Stimulated activated CD4-positive, alpha-beta T cell treated with anti-CD3 and anti-CD28 coated beads, Interleukin-4, amount 100 ng/mL, for 24 hours (primary cell): Measurements from ENCODE around the gene ZNF3.

ENCODE experiments used
- DNase-seq: peaks from one replicate; pipeline ENCODE4 v3.0.0-alpha.2; 2020

Gene ZNF3

GRCh38 chr7:100087055-100087750 is 5.7 kb upstream of the ZNF3 start:
- no peak for DNase-seq

- no peak for DNase-seq
Measured at GRCh38 chr7:100085515-100085914, 4.0 kb upstream of the ZNF3 start.

GRCh38 chr7:100082978-100083377 is 1.5 kb upstream of the ZNF3 start:
- DNase-seq = no peak

- DNase-seq = no peak
Measured at GRCh38 chr7:100080907-100081534, 502 bp downstream of the ZNF3 start.

GRCh38 chr7:100079024-100079560 is 2.4 kb downstream of the ZNF3 start:
- DNase-seq = no peak

- DNase-seq = no peak
Measured at GRCh38 chr7:100077205-100077604, 4.3 kb downstream of the ZNF3 start.

GRCh38 chr7:100075418-100075817 is 6.1 kb downstream of the ZNF3 start:
- DNase-seq = no peak

- DNase-seq = no peak
Measured at GRCh38 chr7:100074841-100075240, 6.7 kb downstream of the ZNF3 start.

- DNase-seq = no peak
Measured at GRCh38 chr7:100072462-100072861, 9.1 kb downstream of the ZNF3 start.

GRCh38 chr7:100071018-100071723 is 10.4 kb downstream of the ZNF3 start:
- DNase-seq = no peak

GRCh38 chr7:100069991-100070390 is 11.5 kb downstream of the ZNF3 start:
- DNase-seq = no peak

- DNase-seq = no peak
Measured at GRCh38 chr7:100066953-100067352, 14.6 kb downstream of the ZNF3 start.

GRCh38 chr7:100065452-100066186 is 15.9 kb downstream of the ZNF3 start:
- no peak for DNase-seq

GRCh38 chr7:100064162-100064561 is 17.4 kb downstream of the ZNF3 start:
- no peak for DNase-seq

GRCh38 chr7:100063376-100063775 is 18.1 kb downstream of the ZNF3 start:
- DNase-seq = no peak

- DNase-seq = no peak
Measured at GRCh38 chr7:100061518-100062193, 19.9 kb downstream of the ZNF3 start.

GRCh38 chr7:100059251-100059739 is 22.2 kb downstream of the ZNF3 start:
- DNase-seq = no peak

GRCh38 chr7:100057006-100057405 is 24.5 kb downstream of the ZNF3 start:
- no peak for DNase-seq

- DNase-seq = peak; percentile 21
Measured at GRCh38 chr7:100053215-100053614, 28.3 kb downstream of the ZNF3 start.

- no peak for DNase-seq
Measured at GRCh38 chr7:100051611-100052010, 29.9 kb downstream of the ZNF3 start.

- DNase-seq = peak; percentile 84
Measured at GRCh38 chr7:100049441-100050291, 31.9 kb downstream of the ZNF3 start, which contains the start of gene ZSCAN21. ZSCAN21 (plus strand) TSS chr7:100049774; CDS start chr7:100057007, 7,233 bp downstream.
